Stomach (tissue), 9 donors: ENCODE data around the gene FLRT1. TPM values are rescaled to one million over a fixed set of nuclear protein-coding genes. Genes with fewer than 3 reads are reported as not detected.

Experiments
- DNase-seq, 2 donors: peaks; one replicate each; pipeline versions ENCODE4 v3.0.0 to v3.0.0-alpha.2; 2013 to 2019
- H3K27ac ChIP-seq, 5 donors: fragments of 200-600 bp in 4 of 5; sonication (generic) in 4 of 5; one replicate each; pipeline ENCODE4 v1.5.1; 2013 to 2019; ENCODE audit warnings: mild to moderate bottlenecking in 1 of 5, moderate library complexity in 1 of 5
- H3K27me3 ChIP-seq, 3 donors: fragments of 200-600 bp; sonication (generic); one replicate each; pipeline ENCODE4 v1.5.1; 2017 to 2019; ENCODE audit warnings: mixed run types in 1 of 3
- H3K36me3 ChIP-seq, 4 donors: fragments of 200-600 bp; sonication (generic); 1 replicate in 3 of 4; 2 replicates in 1 of 4; pipeline ENCODE4 v1.5.1; 2016 to 2019
- H3K4me1 ChIP-seq, 4 donors: fragments of 200-600 bp; sonication (generic); one replicate each; pipeline ENCODE4 v1.5.1; 2016 to 2019
- H3K4me3 ChIP-seq, 4 donors: fragments of 200-600 bp; sonication (generic) in 3 of 4; one replicate each; pipeline ENCODE4 v1.5.1; 2016 to 2019; ENCODE audit warnings: mild to moderate bottlenecking in 1 of 4
- H3K9me3 ChIP-seq, 4 donors: fragments of 200-600 bp; sonication (generic); one replicate each; pipeline ENCODE4 v1.5.1; 2016 to 2019
- CTCF ChIP-seq, 7 experiments: fragments of 450-650 bp in 4 of 7; fragments of 200-600 bp in 3 of 7; sonication (generic) in 3 of 7; IDR thresholded peaks; one replicate each; pipeline ENCODE4 v1.5.1; 2016 to 2019; ENCODE audit warnings: antibody characterized with exemption in 7 of 7, control low read depth in 2 of 7, mild to moderate bottlenecking in 1 of 7
- EP300 ChIP-seq: sonication (generic); formaldehyde crosslinking; IDR thresholded peaks from one replicate; pipeline ENCODE4 v1.6.1; 2017; ENCODE audit warnings: antibody characterized with exemption
- POLR2A ChIP-seq, 4 donors: fragments of 450-650 bp; IDR thresholded peaks; one replicate each; pipeline ENCODE4 v1.6.1; 2016; ENCODE audit warnings: antibody characterized with exemption in 4 of 4, control low read depth in 2 of 4, mild to moderate bottlenecking in 1 of 4, moderate library complexity in 1 of 4
- POLR2AphosphoS5 ChIP-seq, 3 donors: sonication (generic); formaldehyde crosslinking; IDR thresholded peaks; one replicate each; pipeline ENCODE4 v1.6.1; 2016; ENCODE audit warnings: antibody characterized with exemption in 3 of 3
- WGBS, 5 donors: extraction: QIAGEN DNeasy Blood & Tissue Kit in 3 of 5; methylation state at CpG; one replicate each; pipeline versions ENCODE4 v1.1.5 to v1.1.7; 2013 to 2018; 5-methylcytosine and 5-hydroxymethylcytosine counted together
- intact Hi-C: fragments of 100-400 bp; cut with DNase I; formaldehyde crosslinking; loops from one replicate; pipeline ENCODE4 v1.15.1; 2023; ENCODE audit warnings: low total_unique reads
- polyA plus RNA-seq, 3 donors: library from polyadenylated mRNA; stranded (reverse); fragments of 200-250 nt; gene quantifications; one replicate each; pipeline ENCODE4 v1.2.3, GENCODE V29; 2013
- total RNA-seq, 5 donors: library from RNA; depleted of rRNA; stranded (reverse); fragments of >200 nt; gene quantifications; one replicate each; pipeline versions ENCODE4 v1.1.0 to v1.2.3, GENCODE V29; 2014 to 2016
- donor health status: healthy with polysubstance abuse.
- donor health status: Bipolar disorder and iron deficiency.
- donor health status: healthy.

Gene FLRT1
- total and polyA plus RNA-seq, 8 donors = 0.12 to 1.3 (median 0.51) TPM; not detected in 4

- Histone ChIP-seq H3K36me3 (no peaks in the 10 kb centered on the region), H3K27me3 (peaks cover 0 to 31% (median 12%) of the 10 kb centered on the region in 3 donors), H3K27ac (no peak overlapping the region), H3K9me3 (no peaks in the 10 kb centered on the region), H3K4me1 (peaks cover 4 to 16% (median 11%) of the 10 kb centered on the region in 4 donors), H3K4me3 (peak overlapping the region in 2 of 4 donors; percentile 4 to 9)
- intact Hi-C loops = no loop called here
- TF ChIP-seq POLR2A (IDR thresholded peaks at IDR 0.05) (no peak), POLR2AphosphoS5 (IDR thresholded peaks at IDR 0.05) (no peak), CTCF (IDR thresholded peaks at IDR 0.05) (no peak), EP300 (no peak)
- no peak for DNase-seq
- WGBS, 5 donors = 45 to 73% (median 64%) methylated on average over 16 to 20 of the region's 20 CpGs
Observed at GRCh38 chr11:64027651-64028397, 7.9 kb upstream of the FLRT1 start.

GRCh38 chr11:64028398-64029115 is 7.2 kb upstream of the FLRT1 start:
- intact Hi-C loops = no loop called here
- 14 to 72% (median 18%) methylated on average over 5 to 22 of the region's 22 CpGs for WGBS, 5 donors
- Histone ChIP-seq H3K27ac (no peak overlapping the region), H3K4me1 (peaks cover 4 to 16% (median 11%) of the 10 kb centered on the region in 4 donors), H3K27me3 (peaks cover 0 to 36% (median 12%) of the 10 kb centered on the region in 3 donors), H3K9me3 (no peaks in the 10 kb centered on the region), H3K36me3 (no peaks in the 10 kb centered on the region), H3K4me3 (peak overlapping the region in 2 of 4 donors; percentile 4 to 9)
- TF ChIP-seq EP300 = no peak
- no peak for TF ChIP-seq POLR2AphosphoS5 (IDR thresholded peaks at IDR 0.05)
- TF ChIP-seq POLR2A (IDR thresholded peaks at IDR 0.05) = no peak
- TF ChIP-seq CTCF (IDR thresholded peaks at IDR 0.05) = no peak
- DNase-seq = peak in 1 of 2 donors; percentile 89

GRCh38 chr11:64029773-64030172 is 6.0 kb upstream of the FLRT1 start:
- Histone ChIP-seq H3K36me3 (no peaks in the 10 kb centered on the region), H3K4me1 (peaks cover 4 to 20% (median 11%) of the 10 kb centered on the region in 4 donors), H3K27me3 (peaks cover 0 to 48% (median 17%) of the 10 kb centered on the region in 3 donors), H3K4me3 (no peak overlapping the region), H3K27ac (no peak overlapping the region), H3K9me3 (no peaks in the 10 kb centered on the region)
- TF ChIP-seq POLR2AphosphoS5 (IDR thresholded peaks at IDR 0.05) (no peak), EP300 (no peak), CTCF (IDR thresholded peaks at IDR 0.05) (no peak), POLR2A (IDR thresholded peaks at IDR 0.05) (no peak)
- DNase-seq = no peak
- 72 to 90% (median 84%) methylated on average over 7 to 8 of the region's 8 CpGs for WGBS, 5 donors
- intact Hi-C loops = no loop called here

GRCh38 chr11:64031001-64031400 is 4.7 kb upstream of the FLRT1 start:
- no peak overlapping the region for H3K4me3 ChIP-seq
- intact Hi-C loops = no loop called here
- peaks cover 0 to 60% (median 26%) of the 10 kb centered on the region in 3 donors for H3K27me3 ChIP-seq
- TF ChIP-seq EP300 (no peak), POLR2AphosphoS5 (IDR thresholded peaks at IDR 0.05) (no peak)
- WGBS, 5 donors = 79 to 95% (median 81%) methylated on average over 3 of the region's 3 CpGs
- no peak overlapping the region for H3K27ac ChIP-seq
- H3K4me1 ChIP-seq = peaks cover 10 to 30% (median 17%) of the 10 kb centered on the region in 4 donors
- H3K9me3 ChIP-seq = no peaks in the 10 kb centered on the region
- no peaks in the 10 kb centered on the region for H3K36me3 ChIP-seq
- DNase-seq = no peak
